SK-N-SH treated with all-trans-retinoic acid at 6 μM for 48 hours (cell line): ENCODE results near the gene LSM10.

Experiments used
- CREB5 ChIP-seq: fragments of 250-450 bp; sonication (Bioruptor Pico); IDR thresholded peaks from 2 replicates; pipeline ENCODE4 v1.5.1; 2020; ENCODE audit warnings: low read depth, mild to moderate bottlenecking, moderate library complexity
- ZFP3 ChIP-seq: fragments of 250-450 bp; sonication (Bioruptor Pico); IDR thresholded peaks from 2 replicates; pipeline ENCODE4 v1.5.0; 2020; ENCODE audit warnings: mild to moderate bottlenecking, moderate library complexity
- ZNF70 ChIP-seq: fragments of 450-650 bp; formaldehyde crosslinking; IDR thresholded peaks from 2 replicates; pipeline ENCODE4 v1.5.0; 2020; ENCODE audit warnings: mild to moderate bottlenecking, moderate library complexity
- ZNF8 ChIP-seq: fragments of 450-650 bp; formaldehyde crosslinking; IDR thresholded peaks from 2 replicates; pipeline ENCODE4 v1.5.0; 2020; ENCODE audit warnings: mild to moderate bottlenecking, moderate library complexity

- TF ChIP-seq ZNF70 (CRISPR knock-in tag) (no peak), ZFP3 (CRISPR knock-in tag) (peak; percentile 42; the same call in 1 of the 2 replicates), CREB5 (CRISPR knock-in tag) (no peak), ZNF8 (CRISPR knock-in tag) (no peak)
Measured at GRCh38 chr1:36397378-36398230, at the start of gene LSM10.
